ENCODE data around the gene PRSS53.
A peak's percentile ranks its signal among the peaks of the same experiment; 100 is the strongest.

Gene PRSS53

GRCh38 chr16:31077024-31077423, 11.7 kb downstream of the PRSS53 start:
- no peak for DNase-seq

GRCh38 chr16:31076319-31076718, 12.4 kb downstream of the PRSS53 start:
- no peak for DNase-seq

GRCh38 chr16:31074814-31075183, 13.9 kb downstream of the PRSS53 start:
- DNase-seq = peak; percentile 20

- peak; percentile 100 for DNase-seq
These were observed 14.6 kb downstream of the PRSS53 start, which contains the start of the genes ZNF646 and ZNF668 for GRCh38 chr16:31073970-31074813. Gene ZNF646 (plus strand): TSS chr16:31074422. CDS start chr16:31076325, 1,903 bp downstream. Gene ZNF668 (minus strand): TSS chr16:31074240. CDS start chr16:31064459, 9,781 bp downstream.

- peak; percentile 89 for DNase-seq
These were observed 15.4 kb downstream of the PRSS53 start for GRCh38 chr16:31073142-31073969.

GRCh38 chr16:31072540-31073141, 16.1 kb downstream of the PRSS53 start:
- DNase-seq = peak; percentile 71

- no peak for DNase-seq
These were observed 16.9 kb downstream of the PRSS53 start for GRCh38 chr16:31071861-31072260.

GRCh38 chr16:31067342-31067741, 21.4 kb downstream of the PRSS53 start:
- DNase-seq = no peak

GRCh38 chr16:31064882-31065461, 23.8 kb downstream of the PRSS53 start:
- DNase-seq = no peak

GRCh38 chr16:31063843-31064611, 24.7 kb downstream of the PRSS53 start:
- DNase-seq = no peak

- no peak for DNase-seq
These were observed 25.3 kb downstream of the PRSS53 start for GRCh38 chr16:31063495-31063842.

GRCh38 chr16:31061813-31062440, 26.8 kb downstream of the PRSS53 start:
- DNase-seq = no peak

GRCh38 chr16:31061126-31061812, 27.5 kb downstream of the PRSS53 start:
- no peak for DNase-seq

- no peak for DNase-seq
These were observed 33.1 kb downstream of the PRSS53 start for GRCh38 chr16:31055613-31056012.

- peak; percentile 73 for DNase-seq
These were observed 36.6 kb downstream of the PRSS53 start for GRCh38 chr16:31052114-31052513.

- DNase-seq = no peak
These were observed 38.3 kb downstream of the PRSS53 start for GRCh38 chr16:31050280-31051030.

- no peak for DNase-seq
These were observed 44.8 kb downstream of the PRSS53 start for GRCh38 chr16:31043898-31044481.

- DNase-seq = no peak
These were observed 45.4 kb downstream of the PRSS53 start for GRCh38 chr16:31043352-31043751.

GRCh38 chr16:31042866-31043265, 45.9 kb downstream of the PRSS53 start:
- no peak for DNase-seq

- no peak for DNase-seq
These were observed 49.8 kb downstream of the PRSS53 start for GRCh38 chr16:31038993-31039392.

All from hematopoietic multipotent progenitor cell treated with erythropoietin and hydrocortisone succinate and interleukin-3 and kit ligand, for 8 days (in vitro differentiated cells).